ENCODE results near the gene TERT.
"Not testable (repeated sequence)": the region's sequence is repeated elsewhere in the genome, so short reads cannot be mapped to it uniquely, and the experiment has no call there.

TERT gene

GRCh38 chr5:1240496-1241260, 54.2 kb downstream of the TERT start:
- DNase-seq (ENCODE audit: low read depth) = no peak

DNA sequence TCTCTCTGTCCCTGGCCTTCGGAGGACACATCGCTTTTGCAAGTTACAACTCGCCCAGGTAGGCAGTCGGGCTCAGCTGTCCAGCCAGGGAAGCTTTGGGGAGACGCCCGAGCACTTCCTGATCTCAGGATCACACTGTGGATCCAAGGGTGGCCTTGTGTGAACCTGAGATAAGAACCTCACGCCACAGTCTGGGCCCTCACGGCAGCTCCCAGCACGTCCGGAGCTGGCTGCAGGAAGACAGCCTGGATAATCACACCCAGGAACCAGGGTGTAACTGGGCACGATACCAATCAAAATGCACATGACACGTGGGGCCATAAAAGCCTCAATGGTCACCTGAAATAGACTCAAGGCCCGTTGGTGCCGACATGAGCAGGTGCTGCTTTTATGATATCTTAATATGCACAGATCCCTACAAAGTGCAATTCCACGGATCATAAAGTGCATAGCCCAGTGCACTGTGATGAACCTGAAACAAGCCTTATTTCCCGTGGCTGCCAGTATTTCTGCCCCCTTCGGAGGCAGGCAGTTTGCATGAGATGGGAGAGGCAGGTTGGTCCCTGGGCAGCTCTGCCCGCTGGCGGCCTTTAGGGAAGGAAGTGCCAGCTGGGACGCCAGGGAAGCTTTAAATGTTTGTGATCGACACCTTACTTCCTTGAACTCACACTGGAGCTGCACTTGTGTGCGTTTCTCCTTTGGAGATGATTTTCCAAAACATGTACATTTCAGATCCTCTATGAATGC, 55.2 kb downstream of the TERT start:
- DNase-seq (ENCODE audit: low read depth) = no peak

GRCh38 chr5:1235838-1236237, 59.0 kb downstream of the TERT start:
- DNase-seq (ENCODE audit: low read depth) = no peak

DNA sequence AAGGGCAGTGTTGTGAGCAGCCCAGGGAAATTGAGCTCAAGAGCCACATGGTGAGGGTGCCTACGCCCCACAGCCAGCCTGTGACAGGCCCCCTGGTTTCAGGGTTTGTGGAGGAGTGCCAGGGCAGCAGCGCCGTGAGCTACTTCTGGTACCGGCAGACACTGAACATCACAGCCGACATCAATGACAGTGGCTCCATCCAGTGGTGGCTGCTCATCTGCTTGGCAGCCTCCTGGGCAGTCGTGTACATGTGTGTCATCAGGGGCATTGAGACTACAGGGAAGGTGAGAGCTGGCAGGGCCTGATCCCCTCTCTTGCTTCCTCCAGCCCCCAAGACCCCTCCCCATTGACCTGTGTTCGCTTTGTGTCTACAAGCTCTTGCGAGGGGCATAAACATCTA, 59.5 kb downstream of the TERT start:
- DNase-seq (ENCODE audit: low read depth) = no peak

GRCh38 chr5:1232780-1233179, 62.1 kb downstream of the TERT start:
- no peak for DNase-seq (ENCODE audit: low read depth)

DNA sequence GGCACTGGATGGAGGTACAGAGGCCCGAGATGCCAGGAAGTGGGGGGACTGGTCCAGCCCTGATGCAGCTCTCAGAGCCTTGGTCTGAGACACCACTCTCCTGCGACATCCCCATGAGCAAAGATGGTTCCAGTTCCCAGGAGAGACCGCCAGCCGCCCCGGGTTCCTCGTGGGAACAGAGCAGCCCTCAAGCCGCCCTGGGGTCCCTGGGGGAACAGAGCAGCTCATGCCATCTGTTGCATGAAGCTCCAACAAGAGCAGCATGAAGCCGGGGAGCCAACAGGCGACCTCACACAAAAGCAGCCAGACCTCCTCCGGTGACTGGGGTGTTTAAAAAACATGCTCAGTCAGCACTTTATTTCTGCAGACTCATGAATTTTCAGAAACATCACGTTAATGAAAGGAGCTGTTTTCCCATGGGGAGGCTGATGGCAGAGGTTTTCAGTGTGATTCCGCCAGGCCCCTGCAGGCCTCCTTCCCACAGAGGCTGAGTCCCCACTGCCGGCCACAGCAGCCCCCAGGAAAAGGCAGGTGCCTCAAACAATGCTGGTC, 63.4 kb downstream of the TERT start:
- no peak for DNase-seq (ENCODE audit: low read depth)

DNA sequence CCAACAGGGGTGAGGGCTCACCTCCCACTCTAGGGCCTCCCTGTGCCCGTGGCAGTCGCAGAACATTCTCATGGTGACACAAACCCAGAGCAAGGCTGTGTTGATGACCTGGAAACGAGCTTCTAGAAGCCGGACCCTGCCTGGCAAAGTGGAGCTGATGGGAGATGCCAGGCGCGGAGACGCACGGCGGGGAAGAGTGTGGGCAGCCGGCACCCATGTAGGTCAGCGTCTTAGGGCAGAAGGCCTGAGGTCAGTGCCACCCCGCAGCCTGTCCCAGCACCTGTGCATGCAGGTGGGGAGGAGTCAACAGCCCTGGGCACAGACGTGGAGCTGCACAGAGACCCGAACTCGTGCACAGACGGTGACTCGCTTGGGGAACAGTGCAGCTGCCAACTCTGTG, 64.3 kb downstream of the TERT start:
- no peak for DNase-seq (ENCODE audit: low read depth)

DNA sequence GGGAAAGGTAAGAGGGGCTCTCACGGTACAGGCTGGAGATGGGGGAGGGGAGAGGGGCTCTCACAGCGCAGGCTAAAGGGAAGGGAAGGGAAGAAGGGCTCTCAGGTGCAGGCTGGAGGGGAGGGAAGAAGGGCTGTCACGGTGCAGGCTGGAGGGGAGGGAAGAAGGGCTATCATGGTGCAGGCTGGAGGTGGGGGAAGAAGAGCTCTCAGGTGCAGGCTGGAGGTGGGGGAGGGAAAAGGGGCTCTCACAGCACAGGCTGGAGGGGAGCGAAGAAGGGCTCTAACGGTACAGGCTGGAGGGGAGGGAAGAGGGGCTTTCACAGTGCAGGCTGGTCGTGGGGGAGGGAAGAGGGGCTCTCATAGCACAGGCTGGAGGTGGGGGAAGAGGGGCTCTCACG, 65.0 kb downstream of the TERT start:
- DNase-seq (ENCODE audit: low read depth) = no peak

- DNase-seq (ENCODE audit: low read depth) = not testable (repeated sequence)
These were observed 65.8 kb downstream of the TERT start for GRCh38 chr5:1229023-1229422.

DNA sequence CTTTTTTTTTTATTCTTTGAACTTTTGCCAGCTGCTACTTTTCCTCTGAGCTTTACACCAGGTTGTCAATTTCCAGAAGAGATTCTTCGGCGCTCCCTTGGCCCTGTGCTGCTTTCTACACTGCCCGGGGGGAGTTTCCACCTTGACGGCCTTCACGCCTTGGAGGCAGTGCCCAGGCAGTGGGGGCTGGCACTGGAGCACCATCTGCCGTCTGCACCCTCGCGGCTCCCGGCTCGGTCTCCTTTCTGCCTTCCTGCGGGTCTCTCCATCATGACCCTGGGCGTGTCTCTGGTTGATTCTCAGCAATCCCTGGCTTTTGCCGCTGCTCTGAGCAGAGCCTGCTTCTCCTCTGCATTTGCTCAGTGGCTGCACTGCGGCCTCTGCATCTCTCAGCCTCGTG, 66.7 kb downstream of the TERT start:
- no peak for DNase-seq (ENCODE audit: low read depth)

- DNase-seq (ENCODE audit: low read depth) = no peak
These were observed 67.2 kb downstream of the TERT start for GRCh38 chr5:1227667-1228066.

DNA sequence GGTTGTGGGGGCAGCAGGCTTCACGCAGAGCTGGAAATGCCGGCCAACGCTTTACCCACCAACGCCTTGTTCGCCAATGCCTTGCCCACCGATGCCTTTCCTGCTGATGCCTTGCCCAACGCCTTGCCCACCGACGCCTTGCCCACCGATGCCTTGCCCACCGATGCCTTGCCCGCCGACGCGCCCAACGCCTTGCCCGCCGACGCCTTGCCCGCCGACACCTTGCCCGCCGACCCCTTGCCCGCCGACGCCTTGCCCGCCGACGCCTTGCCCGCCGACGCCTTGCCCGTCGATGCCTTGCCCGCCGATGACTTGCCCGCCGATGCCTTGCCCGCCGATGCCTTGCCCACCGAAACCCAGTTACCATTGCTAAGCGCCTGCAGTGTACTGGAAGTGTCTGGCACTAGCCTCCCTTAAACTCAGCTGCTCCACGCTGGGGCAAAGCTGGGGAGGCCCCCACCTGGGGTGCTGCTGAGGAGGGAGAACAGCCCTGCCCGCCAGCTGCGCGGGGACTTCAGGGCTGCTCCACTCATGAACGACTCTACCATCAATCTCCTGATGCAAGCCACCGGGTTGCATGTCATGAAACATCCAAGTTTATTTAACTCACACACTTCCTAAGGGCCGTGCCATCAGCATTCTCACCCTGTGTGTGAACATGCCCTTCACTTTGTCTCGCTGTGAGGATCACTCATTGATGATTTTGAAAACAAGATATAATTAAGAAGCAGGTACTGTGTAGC, 67.9 kb downstream of the TERT start:
- no peak for DNase-seq (ENCODE audit: low read depth)

DNA sequence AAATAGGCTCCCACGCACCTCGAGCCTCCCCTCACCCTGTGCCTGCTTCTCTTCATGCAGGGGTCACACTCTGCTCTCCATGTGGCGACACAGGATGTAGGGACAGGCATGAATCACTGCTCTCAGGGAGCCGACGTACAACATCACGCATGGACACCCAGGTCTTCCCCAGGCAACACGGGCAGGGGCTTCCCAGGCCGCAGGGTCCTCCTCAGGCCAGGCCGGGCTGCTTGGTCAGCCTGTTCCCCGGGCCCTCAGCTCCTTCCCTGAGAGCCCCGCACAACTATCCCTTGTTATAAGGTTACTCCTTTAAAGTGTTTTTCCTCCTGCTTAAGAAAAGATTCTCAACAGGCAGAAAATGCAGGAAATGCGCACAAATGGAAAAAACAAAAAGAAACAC, 68.6 kb downstream of the TERT start:
- no peak for DNase-seq (ENCODE audit: low read depth)

DNA sequence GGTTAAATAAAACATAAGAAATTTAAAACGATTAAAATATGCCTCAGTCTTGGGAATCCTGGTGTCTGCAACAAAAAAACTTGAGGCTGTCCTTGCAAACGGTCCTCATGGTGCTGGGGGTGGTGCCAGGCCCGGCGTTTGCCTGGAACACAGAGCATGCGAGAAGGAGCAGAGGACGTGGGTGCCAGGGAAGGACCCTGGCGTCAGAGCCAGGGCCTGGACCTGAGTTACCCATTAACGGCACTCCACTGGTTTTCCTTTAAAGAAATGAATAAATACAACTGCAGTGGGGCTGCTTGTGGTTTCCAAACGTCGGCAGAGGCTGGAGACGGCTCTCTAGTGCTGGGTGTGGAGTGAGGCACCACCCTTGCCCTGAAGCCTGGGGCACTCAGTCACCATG, 69.8 kb downstream of the TERT start, which contains the start of gene SLC6A18:
SLC6A18 (plus strand) TSS at position 301 of the 400 bp plus-strand sequence; CDS start at position 398, 97 bp downstream.
- no peak for DNase-seq (ENCODE audit: low read depth)

- no peak for DNase-seq (ENCODE audit: low read depth)
These were observed 70.2 kb downstream of the TERT start for GRCh38 chr5:1224631-1225030.

GRCh38 chr5:1223278-1223670, 71.6 kb downstream of the TERT start:
- no peak for DNase-seq (ENCODE audit: low read depth)

DNA sequence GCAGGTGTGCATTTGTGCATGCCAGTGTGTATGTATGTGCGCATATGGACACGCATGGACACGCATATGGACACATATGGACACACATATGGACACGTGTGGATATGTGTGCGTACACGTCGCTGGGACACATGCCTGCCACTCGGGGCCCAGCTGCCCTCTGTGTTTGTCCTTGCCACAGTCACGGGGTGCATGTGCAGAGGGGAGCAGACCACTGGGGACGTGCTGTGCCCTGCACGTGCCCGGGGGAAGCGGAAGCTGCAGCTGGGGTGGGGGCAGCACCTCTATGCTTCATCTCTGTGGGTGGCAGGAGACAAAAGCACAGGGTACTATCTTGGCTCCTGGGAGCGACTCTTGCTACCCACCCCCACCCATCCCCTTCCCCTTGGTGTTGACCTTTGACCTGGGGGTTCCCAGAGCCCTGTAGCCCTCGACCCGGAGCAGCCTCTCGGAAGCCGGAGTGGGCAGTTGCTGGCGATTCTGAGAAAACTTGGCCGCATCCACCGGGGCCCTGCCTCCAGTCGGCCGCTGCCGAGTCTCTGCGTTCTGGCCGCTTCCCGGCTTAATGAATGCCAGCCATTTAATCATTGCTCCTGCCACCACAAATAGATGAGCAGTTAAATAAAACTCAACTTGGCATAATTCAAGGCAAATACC, 72.1 kb downstream of the TERT start:
- no peak for DNase-seq (ENCODE audit: low read depth)

- no peak for DNase-seq (ENCODE audit: low read depth)
These were observed 72.7 kb downstream of the TERT start for GRCh38 chr5:1222147-1222546.

DNA sequence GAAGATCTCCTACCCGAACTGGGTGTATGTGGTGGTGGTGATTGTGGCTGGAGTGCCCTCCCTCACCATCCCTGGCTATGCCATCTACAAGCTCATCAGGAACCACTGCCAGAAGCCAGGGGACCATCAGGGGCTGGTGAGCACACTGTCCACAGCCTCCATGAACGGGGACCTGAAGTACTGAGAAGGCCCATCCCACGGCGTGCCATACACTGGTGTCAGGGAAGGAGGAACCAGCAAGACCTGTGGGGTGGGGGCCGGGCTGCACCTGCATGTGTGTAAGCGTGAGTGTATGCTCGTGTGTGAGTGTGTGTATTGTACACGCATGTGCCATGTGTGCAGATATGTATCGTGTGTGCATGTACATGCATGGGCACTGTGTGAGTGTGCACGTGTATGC, 73.1 kb downstream of the TERT start:
- DNase-seq (ENCODE audit: low read depth) = no peak

DNA sequence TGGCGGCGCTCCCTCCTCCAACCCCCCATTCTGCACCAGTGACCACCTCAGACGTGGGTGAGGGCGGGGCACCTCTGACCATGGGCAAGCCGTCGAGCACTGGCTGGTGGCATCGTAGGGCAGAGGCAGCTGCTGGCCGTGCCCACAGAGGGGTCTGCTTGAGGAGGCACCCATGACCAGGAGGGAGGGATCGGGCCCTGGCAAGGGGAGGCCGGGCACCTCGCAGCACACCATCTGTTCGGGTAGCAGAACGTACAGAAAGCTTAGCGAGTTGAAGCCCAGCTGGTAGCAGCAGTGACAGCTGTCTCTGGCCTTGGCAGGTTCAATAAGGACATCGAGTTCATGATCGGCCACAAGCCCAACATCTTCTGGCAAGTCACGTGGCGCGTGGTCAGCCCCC, 74.0 kb downstream of the TERT start:
- DNase-seq (ENCODE audit: low read depth) = no peak

- no peak for DNase-seq (ENCODE audit: low read depth)
These were observed 74.5 kb downstream of the TERT start for GRCh38 chr5:1220351-1220750.

GRCh38 chr5:1219768-1220100, 75.1 kb downstream of the TERT start:
- no peak for DNase-seq (ENCODE audit: low read depth)

Measured in activated T-cell treated with anti-CD3 and anti-CD28 coated beads for 24 hours (primary cell).